NCI-H2227 treated with DMSO at 0.1 percent for 48 hours (cell line): Measurements from ENCODE around the gene AKR1C3.
"Not testable (repeated sequence)": the region's sequence is repeated elsewhere in the genome, so short reads cannot be mapped to it uniquely, and the experiment has no call there.

Source experiments
- DNase-seq: peaks from one replicate; lab custom pipeline; 2025; lab: John Stamatoyannopoulos, UW

Gene AKR1C3

GRCh38 chr10:5094265-5095205 is at the start of gene AKR1C3:
Gene AKR1C3, plus strand, starts transcription at chr10:5094414. Its CDS starts 31 bp downstream, at chr10:5094445.
- no peak for DNase-seq

DNA sequence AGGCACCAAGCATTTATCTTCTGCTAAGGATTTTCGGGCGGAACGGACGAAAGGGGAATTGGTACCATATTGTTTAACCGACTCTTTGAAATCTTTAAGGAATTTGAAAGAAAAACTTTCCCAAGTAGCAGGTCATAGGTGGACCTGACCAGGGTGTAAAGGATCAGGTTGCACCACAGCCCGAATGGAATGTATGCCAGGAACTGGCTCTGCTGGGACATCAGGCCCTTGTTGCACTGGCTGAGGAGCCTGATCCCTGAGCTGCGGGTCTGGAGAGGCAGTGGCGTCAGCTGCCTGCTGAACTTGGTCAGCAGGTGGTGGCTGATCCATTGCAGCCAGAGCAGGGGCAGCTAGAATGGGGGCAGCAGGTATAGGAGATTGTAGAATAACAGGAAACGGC is 49.1 kb upstream of the AKR1C3 start:
- DNase-seq, result no peak

DNA sequence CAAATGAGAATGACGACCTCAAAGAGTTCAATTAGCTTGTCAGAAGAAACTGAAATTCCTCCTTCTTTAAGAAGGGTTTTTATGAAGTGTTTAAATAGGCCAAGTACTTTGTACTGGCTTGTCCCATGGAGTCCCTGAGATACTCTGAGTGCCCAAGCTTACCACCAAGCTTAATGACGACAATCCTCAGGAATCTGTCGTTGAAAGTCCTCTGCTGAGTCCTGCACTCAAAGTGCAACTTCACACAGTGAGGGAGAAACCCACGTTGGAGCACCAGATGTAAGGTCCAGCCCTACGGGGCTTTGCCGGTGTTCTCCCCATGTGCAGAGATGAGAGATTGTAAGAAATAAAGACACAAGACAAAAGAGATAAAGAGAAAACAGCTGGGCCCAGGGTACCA is 47.8 kb upstream of the AKR1C3 start:
- no peak for DNase-seq

- DNase-seq, result not testable (repeated sequence)
Measured at GRCh38 chr10:5047055-5047454, 47.2 kb upstream of the AKR1C3 start.

DNA sequence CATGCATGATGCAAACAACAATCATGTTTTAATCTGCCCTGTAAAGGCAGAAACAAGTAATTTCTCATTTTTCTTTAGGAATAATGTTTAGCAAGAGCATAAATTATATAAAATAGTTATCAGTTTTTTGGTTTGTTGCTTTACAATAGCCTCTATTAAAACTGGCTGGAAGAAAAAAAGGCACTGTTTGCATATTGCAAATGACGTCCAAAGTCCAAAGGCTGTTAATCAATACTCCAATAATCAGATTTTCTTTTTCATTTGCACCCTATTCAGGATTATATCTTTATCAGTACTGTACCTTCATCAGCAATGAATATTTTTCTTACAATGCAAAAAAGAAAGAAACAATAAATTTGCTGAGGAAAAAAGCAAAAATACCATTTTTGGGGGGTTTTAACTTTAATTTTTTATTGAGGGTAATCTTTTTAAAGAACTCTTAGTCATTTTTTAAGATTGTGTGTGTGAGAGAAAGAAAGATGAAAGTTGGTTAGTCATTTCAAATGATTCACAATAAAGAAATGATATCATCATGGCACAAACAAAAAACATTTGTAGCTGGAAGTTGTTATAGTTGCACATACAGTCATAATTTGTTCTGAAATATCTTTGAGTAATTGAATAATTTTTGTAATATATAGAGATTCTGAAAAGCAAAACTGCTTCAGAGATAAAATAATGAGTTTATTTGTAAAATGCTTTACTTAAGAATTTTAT is 46.1 kb upstream of the AKR1C3 start:
- no peak for DNase-seq

GRCh38 chr10:5052951-5053500 is 41.2 kb upstream of the AKR1C3 start:
- not testable (repeated sequence) for DNase-seq

DNA sequence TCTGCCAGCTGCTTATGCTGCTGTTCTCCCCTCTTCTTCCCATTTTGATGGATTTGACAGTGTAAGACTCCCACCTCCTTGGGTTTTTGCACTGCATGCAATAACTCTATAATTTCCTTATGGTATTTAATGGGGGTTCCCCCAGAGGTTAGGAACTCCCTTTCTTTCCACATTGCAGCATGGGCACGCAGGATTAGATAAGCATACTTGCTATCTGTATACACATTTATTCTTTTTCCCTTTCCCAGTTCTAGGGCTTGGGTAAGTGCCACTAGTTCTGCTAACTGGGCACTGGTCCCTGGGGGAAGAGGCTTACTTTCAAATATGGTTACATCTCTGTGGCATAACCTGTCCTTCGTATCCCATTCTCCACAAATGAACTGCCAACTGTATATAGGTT is 39.4 kb upstream of the AKR1C3 start:
- not testable (repeated sequence) for DNase-seq

- not testable (repeated sequence) for DNase-seq
Measured at GRCh38 chr10:5059267-5059666, 34.9 kb upstream of the AKR1C3 start.

DNA sequence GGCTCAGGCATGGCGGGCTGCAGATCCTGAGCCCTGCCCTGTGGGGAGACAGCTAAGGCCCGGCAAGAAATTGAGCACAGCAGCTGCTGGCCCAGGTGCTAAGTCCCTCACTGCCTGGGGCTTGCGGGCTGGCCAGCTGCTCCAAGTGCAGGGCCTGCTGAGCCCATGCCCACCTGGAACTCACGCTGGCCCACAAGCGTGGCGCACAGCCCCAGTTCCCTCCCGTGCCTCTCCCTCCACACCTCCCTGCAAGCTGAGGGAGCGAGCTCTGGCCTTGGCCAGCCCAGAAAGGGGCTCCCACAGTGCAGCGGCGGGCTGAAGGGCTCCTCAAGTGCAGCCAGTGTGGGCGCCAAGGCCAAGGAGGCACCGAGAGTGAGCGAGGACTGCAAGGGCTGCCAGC is 33.4 kb upstream of the AKR1C3 start:
- DNase-seq, result not testable (repeated sequence)

DNA sequence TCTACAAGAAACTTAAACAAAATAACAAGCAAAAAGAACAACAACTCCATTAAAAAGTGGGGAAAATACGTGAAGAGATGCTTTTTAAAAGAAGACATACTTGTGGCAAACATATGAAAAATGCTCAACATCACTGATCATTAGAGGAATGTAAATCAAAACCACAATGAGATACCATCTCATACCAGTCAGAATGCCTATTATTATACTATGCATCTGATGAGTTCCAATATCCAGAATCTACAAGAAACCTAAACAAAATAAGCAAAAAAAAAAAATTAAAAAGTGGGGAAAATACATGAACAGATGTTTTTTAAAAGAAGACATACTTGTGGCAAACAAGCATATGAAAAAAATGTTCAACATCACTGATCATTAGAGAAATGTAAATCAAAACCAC is 29.6 kb upstream of the AKR1C3 start:
- DNase-seq, result no peak

- no peak for DNase-seq
Measured at GRCh38 chr10:5068274-5068984, 25.8 kb upstream of the AKR1C3 start.

DNA sequence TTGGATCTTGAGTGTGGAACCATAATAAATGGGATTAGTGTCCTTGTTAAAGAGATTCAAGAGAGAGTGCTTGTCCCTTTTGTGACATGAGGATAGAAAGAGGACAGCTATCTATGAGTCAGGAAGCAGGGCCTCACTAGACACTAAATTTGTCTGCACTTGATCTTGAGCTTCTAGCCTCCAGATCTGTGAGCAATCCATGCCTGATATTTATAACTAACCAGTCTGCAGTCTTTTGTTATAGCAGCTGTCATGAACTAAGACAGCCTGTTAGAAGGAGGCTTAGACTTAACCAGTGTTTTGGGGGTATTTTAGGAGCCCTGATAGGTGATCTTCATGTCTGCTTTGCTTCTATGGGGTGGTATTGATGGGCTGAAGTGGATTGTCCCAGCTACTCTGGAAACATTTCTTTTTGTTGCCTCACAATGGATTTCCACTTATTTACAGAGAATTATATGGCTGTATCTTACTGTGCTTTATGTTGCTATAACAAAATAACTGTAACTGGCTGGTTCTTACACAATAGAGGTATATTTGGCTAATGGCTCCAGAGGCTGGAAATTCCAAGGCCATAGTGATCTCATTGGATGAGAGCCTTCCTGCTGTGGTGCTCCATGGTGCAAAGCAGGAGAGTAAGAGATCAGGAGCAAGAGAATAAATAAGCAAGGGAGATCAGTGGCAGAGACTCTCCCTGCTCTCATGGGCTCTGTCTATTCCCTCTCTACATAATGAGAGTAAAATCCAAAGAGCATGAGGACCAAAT is 23.4 kb upstream of the AKR1C3 start:
- no peak for DNase-seq

GRCh38 chr10:5071411-5072198 is 22.6 kb upstream of the AKR1C3 start:
- no peak for DNase-seq

- DNase-seq, result no peak
Measured at GRCh38 chr10:5073659-5074058, 20.6 kb upstream of the AKR1C3 start.

DNA sequence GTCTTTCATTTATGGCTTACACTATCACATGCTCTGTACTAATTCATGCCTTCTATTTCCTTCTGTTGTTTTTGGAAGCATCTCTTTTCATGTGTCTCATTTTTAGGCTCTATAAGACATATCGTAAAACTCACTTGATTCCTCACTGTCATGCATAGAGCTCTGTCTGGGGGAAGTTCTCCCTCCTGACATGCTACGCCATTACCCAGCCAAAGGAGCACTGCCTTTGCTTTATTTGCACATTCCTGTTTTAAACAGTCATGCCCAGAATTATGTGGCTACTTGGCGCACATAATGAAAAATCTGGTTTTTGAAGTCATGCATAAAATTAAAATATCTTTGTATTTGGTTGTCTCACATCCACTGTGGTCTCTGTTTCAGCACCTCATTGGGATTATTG is 17.6 kb upstream of the AKR1C3 start:
- DNase-seq, result no peak

- no peak for DNase-seq
Measured at GRCh38 chr10:5078547-5079180, 15.6 kb upstream of the AKR1C3 start.

GRCh38 chr10:5079306-5079830 is 14.8 kb upstream of the AKR1C3 start:
- no peak for DNase-seq

DNA sequence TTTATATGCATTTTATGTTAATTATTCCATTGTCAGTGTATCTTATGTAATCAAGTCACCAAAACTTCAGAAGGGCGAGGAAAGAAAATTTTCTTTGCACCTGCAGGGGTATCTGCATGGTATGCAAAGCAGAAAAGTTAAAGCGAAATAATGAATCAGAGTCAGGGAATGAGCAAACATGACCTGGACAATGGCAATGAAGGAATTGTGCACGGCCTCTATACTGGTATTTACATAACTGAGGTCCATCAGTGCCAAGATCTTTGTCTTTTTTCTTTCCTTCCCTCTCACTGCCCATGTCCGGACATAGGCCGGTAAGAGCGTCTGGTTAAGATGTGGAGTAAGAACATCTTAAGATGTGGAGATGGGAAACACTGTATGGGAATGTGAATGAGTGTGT is 14.4 kb upstream of the AKR1C3 start:
- DNase-seq, result no peak

GRCh38 chr10:5081091-5081490 is 13.1 kb upstream of the AKR1C3 start:
- DNase-seq, result no peak

- no peak for DNase-seq
Measured at GRCh38 chr10:5088703-5089261, 5.4 kb upstream of the AKR1C3 start.
